Measurements from ENCODE around the gene IFNA4. TPM values are rescaled to one million over a fixed set of nuclear protein-coding genes. Genes with fewer than 3 reads are reported as not detected.
"Not testable (repeated sequence)": the region's sequence is repeated elsewhere in the genome, so short reads cannot be mapped to it uniquely, and the experiment has no call there.

IFNA4 gene
- total RNA-seq, 2 experiments from 2014 or later: not detected

DNA sequence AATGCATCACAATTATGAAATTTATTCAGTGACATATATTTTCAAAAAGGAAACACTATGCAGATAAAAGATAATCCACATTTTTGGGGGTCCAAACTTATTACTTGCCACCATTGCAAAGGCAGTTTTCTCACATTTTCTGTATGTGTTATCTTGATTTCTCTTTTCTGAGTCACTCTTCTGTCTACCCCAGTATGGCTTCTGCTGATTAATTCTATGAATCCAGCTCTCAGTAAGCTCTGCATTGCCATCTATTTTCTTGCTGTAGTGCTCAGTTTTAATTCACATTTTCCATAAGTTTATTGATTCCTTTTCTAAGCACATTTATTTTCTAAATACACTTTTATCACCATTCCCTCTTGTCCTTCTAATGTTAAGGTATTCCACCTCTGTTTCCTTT, 17.8 kb upstream of the IFNA4 start:
- ATAC-seq (peak; percentile 42), DNase-seq (no peak)
- ChIA-PET POLR2A (no interaction called here), CTCF (no interaction called here)
- Mint-ChIP-seq H3K36me3 (ENCODE audit: low read depth) (no peaks in the 10 kb centered on the region), H3K27me3 (peaks cover 5% of the 10 kb centered on the region), H3K27ac (no peak overlapping the region), H3K4me3 (no peak overlapping the region), H3K9me3 (peaks cover 3% of the 10 kb centered on the region), H3K4me1 (ENCODE audit: low read depth) (peaks cover 5% of the 10 kb centered on the region)
- intact Hi-C loops (cut with micrococcal nuclease): no loop called here
- TF ChIP-seq, protein P1, sequence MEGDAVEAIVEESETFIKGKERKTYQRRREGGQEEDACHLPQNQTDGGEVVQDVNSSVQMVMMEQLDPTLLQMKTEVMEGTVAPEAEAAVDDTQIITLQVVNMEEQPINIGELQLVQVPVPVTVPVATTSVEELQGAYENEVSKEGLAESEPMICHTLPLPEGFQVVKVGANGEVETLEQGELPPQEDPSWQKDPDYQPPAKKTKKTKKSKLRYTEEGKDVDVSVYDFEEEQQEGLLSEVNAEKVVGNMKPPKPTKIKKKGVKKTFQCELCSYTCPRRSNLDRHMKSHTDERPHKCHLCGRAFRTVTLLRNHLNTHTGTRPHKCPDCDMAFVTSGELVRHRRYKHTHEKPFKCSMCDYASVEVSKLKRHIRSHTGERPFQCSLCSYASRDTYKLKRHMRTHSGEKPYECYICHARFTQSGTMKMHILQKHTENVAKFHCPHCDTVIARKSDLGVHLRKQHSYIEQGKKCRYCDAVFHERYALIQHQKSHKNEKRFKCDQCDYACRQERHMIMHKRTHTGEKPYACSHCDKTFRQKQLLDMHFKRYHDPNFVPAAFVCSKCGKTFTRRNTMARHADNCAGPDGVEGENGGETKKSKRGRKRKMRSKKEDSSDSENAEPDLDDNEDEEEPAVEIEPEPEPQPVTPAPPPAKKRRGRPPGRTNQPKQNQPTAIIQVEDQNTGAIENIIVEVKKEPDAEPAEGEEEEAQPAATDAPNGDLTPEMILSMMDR (IDR thresholded peaks at IDR 0.05): no peak

DNA sequence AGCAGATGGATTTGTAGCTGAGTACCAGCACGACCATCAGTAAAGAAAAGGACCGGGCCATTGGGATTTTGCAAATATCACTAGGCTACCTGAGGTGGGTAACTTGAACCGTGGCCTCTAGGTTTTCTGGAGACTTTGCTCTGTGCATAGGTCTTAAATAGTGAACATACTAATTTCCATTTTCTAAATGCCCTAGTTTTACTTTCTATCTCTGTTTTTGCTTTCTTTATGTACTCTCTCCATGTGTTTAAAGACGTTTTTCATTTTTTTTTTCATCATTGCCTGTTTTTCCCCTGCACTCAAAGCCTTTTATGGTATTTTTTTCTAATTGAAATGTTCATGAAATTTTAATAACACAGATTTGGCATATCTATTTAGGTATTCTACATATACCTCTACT, 14.7 kb upstream of the IFNA4 start, which contains the start of gene IFNA7:
TSS of gene IFNA7 (minus strand) at position 101 of the 400 bp plus-strand sequence. CDS start at position 61, 40 bp downstream.
- H3K4me3 Mint-ChIP-seq; intact Hi-C loops (cut with micrococcal nuclease); H3K36me3 Mint-ChIP-seq (ENCODE audit: low read depth); H3K27me3 Mint-ChIP-seq; H3K27ac Mint-ChIP-seq; DNase-seq; H3K9me3 Mint-ChIP-seq; H3K4me1 Mint-ChIP-seq (ENCODE audit: low read depth); ATAC-seq; POLR2A ChIA-PET: not testable (repeated sequence)
- CTCF ChIA-PET: interaction anchor here (0.6 to 1.5 kb wide), 3 partner anchors 11 to 194 kb away, joined by 3 read pairs; no protein-coding TSS in a partner anchor

DNA sequence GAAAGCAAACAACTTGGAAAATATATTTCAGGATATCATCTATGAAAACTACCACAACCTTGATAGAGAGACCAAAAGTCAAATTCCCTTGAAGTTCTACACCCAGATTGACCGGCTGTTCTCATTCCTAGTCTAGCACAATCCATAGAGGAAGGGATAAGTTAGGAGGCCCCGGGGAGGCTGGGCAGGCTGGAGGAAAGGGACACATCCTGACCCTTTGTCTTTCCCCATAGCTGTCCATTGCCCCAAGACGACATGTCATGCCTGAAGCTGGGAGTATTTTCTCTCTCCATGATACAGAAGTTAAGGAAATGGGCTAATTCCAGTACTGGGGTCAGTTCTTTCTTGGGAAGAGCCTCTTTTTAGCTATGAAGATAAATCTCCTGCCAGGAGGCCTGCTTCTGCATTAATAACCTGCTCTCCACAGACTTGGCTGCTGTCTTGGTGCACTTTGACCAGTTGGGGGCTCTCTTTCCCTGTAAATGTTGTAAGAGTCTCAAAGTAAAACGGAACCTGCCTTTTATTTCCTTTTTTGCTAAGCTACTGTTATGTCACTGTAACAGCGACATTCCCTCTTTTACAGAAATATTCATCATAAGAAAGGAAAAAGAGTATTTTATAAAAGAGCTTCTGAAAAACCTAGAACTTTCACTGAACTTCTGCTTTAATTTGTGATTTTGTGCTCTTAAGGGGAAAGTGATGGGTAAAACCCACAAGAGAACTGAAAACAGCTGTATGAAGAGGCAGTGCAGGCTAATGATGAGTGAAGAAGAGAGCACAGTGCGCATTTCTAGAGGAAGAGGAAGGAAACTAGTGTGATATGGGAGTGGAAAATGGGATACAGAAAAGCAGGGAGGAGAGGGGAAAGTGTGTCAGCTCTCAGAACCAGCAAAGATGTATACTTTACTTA, 7.7 kb upstream of the IFNA4 start:
- ATAC-seq: peak; percentile 99

DNA sequence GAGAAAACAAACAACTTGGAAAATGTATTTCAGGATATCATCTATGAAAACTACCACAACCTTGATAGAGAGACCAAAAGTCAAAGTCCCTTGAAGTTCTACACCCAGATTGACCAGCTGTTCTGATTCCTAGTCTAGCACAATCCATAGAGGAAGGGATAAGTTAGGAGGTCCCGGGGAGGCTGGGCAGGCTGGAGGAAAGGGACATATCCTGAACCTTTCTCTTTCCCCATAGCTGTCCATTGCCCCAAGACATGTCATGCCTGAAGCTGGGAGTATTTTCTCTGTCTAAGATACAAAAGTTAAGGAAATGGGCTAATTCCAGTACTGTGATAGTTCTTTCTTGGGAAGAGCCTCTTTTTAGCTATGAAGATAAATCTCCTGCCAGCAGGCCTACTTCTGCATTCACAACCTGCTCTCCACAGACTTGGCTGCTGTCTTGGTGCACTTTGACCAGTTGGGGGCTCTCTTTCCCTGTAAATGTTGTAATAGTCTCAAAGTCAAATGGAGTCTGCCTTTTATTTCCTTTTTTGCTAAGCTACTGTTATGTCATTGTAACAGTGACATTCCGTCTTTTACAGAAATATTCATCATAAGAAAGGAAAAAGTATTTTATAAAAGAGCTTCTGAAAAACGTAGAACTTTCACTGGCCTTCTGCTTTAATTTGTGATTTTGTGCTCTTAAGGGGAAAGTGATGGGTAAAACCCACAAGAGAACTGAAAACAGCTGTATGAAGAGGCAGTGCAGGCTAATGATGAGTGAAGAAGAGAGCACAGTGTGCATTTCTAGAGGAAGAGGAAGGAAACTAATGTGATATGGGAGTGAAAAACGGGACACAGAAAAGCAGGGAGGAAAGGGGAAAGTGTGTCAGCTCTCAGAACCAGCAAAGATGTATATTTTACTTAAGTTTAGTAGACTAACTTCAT, 4.3 kb downstream of the IFNA4 start:
- POLR2A ChIA-PET; H3K4me3 Mint-ChIP-seq; H3K27me3 Mint-ChIP-seq; H3K9me3 Mint-ChIP-seq; H3K4me1 Mint-ChIP-seq (ENCODE audit: low read depth); H3K36me3 Mint-ChIP-seq (ENCODE audit: low read depth); intact Hi-C loops (cut with micrococcal nuclease); H3K27ac Mint-ChIP-seq: not testable (repeated sequence)
- ATAC-seq: peak; percentile 91
- TF ChIP-seq, protein P1 (IDR thresholded peaks at IDR 0.05): peak; percentile 69
- CTCF ChIA-PET: interaction anchor here (0.6 to 3.0 kb wide), 42 partner anchors 9 to 855 kb away, joined by 3 to 38 read pairs (median 4); no protein-coding TSS in a partner anchor
- peak; percentile 48 for DNase-seq

More for the DNA sequence above, 7.7 kb upstream of the IFNA4 start:
- H3K36me3 Mint-ChIP-seq (ENCODE audit: low read depth); intact Hi-C loops (cut with micrococcal nuclease); H3K27ac Mint-ChIP-seq; H3K4me1 Mint-ChIP-seq (ENCODE audit: low read depth); H3K9me3 Mint-ChIP-seq; H3K27me3 Mint-ChIP-seq: not testable (repeated sequence)
- H3K4me3 Mint-ChIP-seq: peak overlapping the region; percentile 6
- TF ChIP-seq, protein P1 (IDR thresholded peaks at IDR 0.05): peak; percentile 60
- ChIA-PET CTCF (interaction anchor here (0.6 to 4.6 kb wide), 49 partner anchors 8 to 1049 kb away, joined by 3 to 38 read pairs (median 4); partner anchors contain the start of genes IFNW1 and KLHL9), POLR2A (interaction anchor here (0.6 kb wide), 2 partner anchors 38 to 133 kb away, joined by 3 read pairs; no protein-coding TSS in a partner anchor)
- peak; percentile 64 for DNase-seq

DNA sequence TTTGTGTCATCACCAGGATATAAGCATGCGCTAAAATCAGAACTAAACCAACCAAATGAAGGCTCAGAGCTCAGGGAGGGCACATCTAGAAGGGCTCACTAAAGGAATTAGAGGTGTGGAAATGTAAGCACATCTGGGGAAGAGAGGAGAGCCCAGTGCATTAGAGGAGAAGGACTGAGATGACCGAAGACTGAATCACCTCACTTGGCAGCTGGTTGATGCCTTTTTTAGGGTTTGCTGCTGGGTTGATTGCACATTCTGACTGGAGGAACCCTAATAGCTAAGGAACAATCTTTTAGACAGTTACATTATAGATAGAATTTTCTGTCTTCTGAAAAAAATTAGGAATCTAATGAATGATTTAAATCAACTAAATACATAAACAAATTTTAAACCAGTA, 12.7 kb downstream of the IFNA4 start:
- Mint-ChIP-seq H3K9me3 (no peaks in the 10 kb centered on the region), H3K4me1 (ENCODE audit: low read depth) (no peaks in the 10 kb centered on the region), H3K4me3 (no peak overlapping the region), H3K27me3 (peaks cover 3% of the 10 kb centered on the region), H3K36me3 (ENCODE audit: low read depth) (no peaks in the 10 kb centered on the region), H3K27ac (no peak overlapping the region)
- CTCF ChIA-PET: interaction anchor here (1.5 kb wide), 2 partner anchors 8 to 20 kb away, joined by 5 to 9 read pairs; no protein-coding TSS in a partner anchor
- ATAC-seq: no peak
- TF ChIP-seq, protein P1 (IDR thresholded peaks at IDR 0.05): no peak
- no peak for DNase-seq
- intact Hi-C loops (cut with micrococcal nuclease): no loop called here
- POLR2A ChIA-PET: no interaction called here
